Measurements from ENCODE around the gene PRND.

The PRND gene

GRCh38 chr20:4691753-4692152 lies 30.0 kb upstream of the PRND start:
- no peak for ATAC-seq
- TF ChIP-seq OSR1 (CRISPR knock-in tag; IDR thresholded peaks at IDR 0.05), result no peak
- TF ChIP-seq ZNF70 (CRISPR knock-in tag; IDR thresholded peaks at IDR 0.05), result no peak

GRCh38 chr20:4694076-4694475 lies 27.6 kb upstream of the PRND start:
- ATAC-seq, result no peak
- TF ChIP-seq TSHZ2 (CRISPR knock-in tag; IDR thresholded peaks at IDR 0.05), result no peak
- no peak for TF ChIP-seq BACH2 (CRISPR knock-in tag; IDR thresholded peaks at IDR 0.05; ENCODE audit: borderline replicate concordance)
- TF ChIP-seq CSDC2 (CRISPR knock-in tag; IDR thresholded peaks at IDR 0.05), result no peak
- no peak for TF ChIP-seq RARB (CRISPR knock-in tag; IDR thresholded peaks at IDR 0.05)
- TF ChIP-seq OSR1 (CRISPR knock-in tag; IDR thresholded peaks at IDR 0.05), result no peak
- no peak for TF ChIP-seq ZNF8 (CRISPR knock-in tag; IDR thresholded peaks at IDR 0.05)
- no peak for TF ChIP-seq POU6F1 (CRISPR knock-in tag; IDR thresholded peaks at IDR 0.05; ENCODE audit: borderline replicate concordance, low read depth)
- TF ChIP-seq SNAI2 (CRISPR knock-in tag; IDR thresholded peaks at IDR 0.05), result no peak
- no peak for TF ChIP-seq ZC3H10 (CRISPR knock-in tag; IDR thresholded peaks at IDR 0.05)
- no peak for TF ChIP-seq TCF4 (CRISPR knock-in tag; IDR thresholded peaks at IDR 0.05; ENCODE audit: borderline replicate concordance)
- no peak for TF ChIP-seq PPARA (CRISPR knock-in tag; IDR thresholded peaks at IDR 0.05; ENCODE audit: borderline replicate concordance)
- no peak for TF ChIP-seq PATZ1 (CRISPR knock-in tag; IDR thresholded peaks at IDR 0.05; ENCODE audit: borderline replicate concordance)
- no peak for TF ChIP-seq TOX (CRISPR knock-in tag; IDR thresholded peaks at IDR 0.05; ENCODE audit: borderline replicate concordance)
- TF ChIP-seq ZNF70 (CRISPR knock-in tag; IDR thresholded peaks at IDR 0.05), result no peak
- TF ChIP-seq CREB5 (CRISPR knock-in tag; IDR thresholded peaks at IDR 0.05; ENCODE audit: low read depth), result no peak
- TF ChIP-seq GLIS3 (CRISPR knock-in tag; IDR thresholded peaks at IDR 0.05), result no peak
- no peak for TF ChIP-seq ZFP3 (CRISPR knock-in tag; IDR thresholded peaks at IDR 0.05)
- no peak for TF ChIP-seq ARNTL (CRISPR knock-in tag; IDR thresholded peaks at IDR 0.05; ENCODE audit: borderline replicate concordance, low read depth)
- TF ChIP-seq ZFP30 (CRISPR knock-in tag; IDR thresholded peaks at IDR 0.05), result no peak
- TF ChIP-seq ISL1 (CRISPR knock-in tag; IDR thresholded peaks at IDR 0.05), result no peak

- no peak for ATAC-seq
- no peak for TF ChIP-seq PPARA (CRISPR knock-in tag; IDR thresholded peaks at IDR 0.05; ENCODE audit: borderline replicate concordance)
- TF ChIP-seq ESRRG (CRISPR knock-in tag; IDR thresholded peaks at IDR 0.05), result no peak
- TF ChIP-seq ZFP3 (CRISPR knock-in tag; IDR thresholded peaks at IDR 0.05), result no peak
- no peak for TF ChIP-seq BACH2 (CRISPR knock-in tag; IDR thresholded peaks at IDR 0.05; ENCODE audit: borderline replicate concordance)
- TF ChIP-seq CREB5 (CRISPR knock-in tag; IDR thresholded peaks at IDR 0.05; ENCODE audit: low read depth), result no peak
- no peak for TF ChIP-seq TSHZ2 (CRISPR knock-in tag; IDR thresholded peaks at IDR 0.05)
- no peak for TF ChIP-seq POU6F1 (CRISPR knock-in tag; IDR thresholded peaks at IDR 0.05; ENCODE audit: borderline replicate concordance, low read depth)
- TF ChIP-seq ZNF70 (CRISPR knock-in tag; IDR thresholded peaks at IDR 0.05), result no peak
- no peak for TF ChIP-seq ZNF8 (CRISPR knock-in tag; IDR thresholded peaks at IDR 0.05)
- TF ChIP-seq ARNTL (CRISPR knock-in tag; IDR thresholded peaks at IDR 0.05; ENCODE audit: borderline replicate concordance, low read depth), result no peak
- TF ChIP-seq RARB (CRISPR knock-in tag; IDR thresholded peaks at IDR 0.05), result no peak
- TF ChIP-seq ISL1 (CRISPR knock-in tag; IDR thresholded peaks at IDR 0.05), result no peak
Observed at GRCh38 chr20:4697189-4697830, 24.4 kb upstream of the PRND start.

All from SK-N-SH treated with all-trans-retinoic acid at 6 μM for 48 hours (cell line).